Measurements from ENCODE around the gene MBD3L2.
"Not testable (repeated sequence)": the region's sequence is repeated elsewhere in the genome, so short reads cannot be mapped to it uniquely, and the experiment has no call there.

The MBD3L2 gene

DNA sequence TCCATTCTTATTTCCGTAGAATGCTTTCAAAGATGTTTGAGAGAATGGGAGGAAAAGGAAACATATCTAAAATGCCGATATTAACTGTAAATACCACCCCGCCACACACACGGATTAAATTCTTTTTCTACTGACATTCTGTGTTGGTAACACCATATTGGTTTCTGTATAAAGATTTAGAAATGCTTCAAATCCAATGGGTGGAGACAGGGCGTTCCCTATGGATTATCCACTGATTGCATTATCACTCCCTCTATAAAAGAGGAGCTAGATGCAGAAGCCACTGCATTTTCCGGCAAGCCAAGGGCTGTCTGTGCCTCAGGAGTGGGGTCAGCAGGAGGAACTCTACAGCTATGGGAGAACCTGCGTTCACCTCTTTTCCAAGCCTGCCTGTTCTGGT, at the start of gene MBD3L2:
Gene MBD3L2 (plus strand): TSS at position 301 of the 400 bp plus-strand sequence. CDS start 53 bp downstream, at position 354.
- DNase-seq (ENCODE audit: low read depth in 2 of 2), result not testable (repeated sequence)

DNA sequence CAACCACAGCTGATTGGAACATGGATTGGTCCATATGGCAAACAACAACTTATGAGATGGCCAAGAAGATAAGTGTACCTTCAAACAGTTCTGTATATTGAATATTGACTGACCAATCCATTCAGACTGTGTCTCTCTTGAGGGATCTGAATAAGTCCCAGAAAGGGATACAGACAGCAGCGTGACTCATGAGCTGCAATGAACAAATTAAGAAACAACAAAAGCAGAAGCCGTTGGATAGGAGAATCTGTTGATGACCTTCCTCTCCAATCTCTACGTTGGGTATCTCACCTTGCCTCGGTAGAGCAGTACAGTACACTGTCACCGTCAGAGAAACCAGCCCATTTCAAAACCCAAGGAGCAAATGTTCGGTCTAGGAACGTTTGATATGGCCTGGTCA, 49.2 kb upstream of the MBD3L2 start:
- no peak for DNase-seq (ENCODE audit: low read depth in 2 of 2)

DNA sequence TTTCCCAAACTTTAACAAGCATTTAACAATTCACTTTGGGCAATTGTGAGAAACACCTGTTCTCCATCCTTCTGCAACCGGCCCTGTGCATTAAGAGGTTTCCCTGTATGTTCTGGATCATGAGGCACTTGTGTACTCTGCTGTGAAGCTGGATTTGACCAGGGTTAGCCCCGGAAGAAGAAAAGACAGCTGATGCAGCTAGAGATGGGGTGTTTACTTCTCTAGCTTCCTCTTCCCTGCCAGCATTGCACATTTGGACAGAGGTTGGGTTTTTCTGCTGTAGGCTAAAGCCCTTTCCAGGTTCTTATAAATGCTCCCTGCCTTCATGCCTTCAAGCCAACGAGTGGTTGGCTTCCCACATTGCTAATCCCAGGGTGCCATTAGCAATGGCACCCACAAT, 48.8 kb upstream of the MBD3L2 start:
- no peak for DNase-seq (ENCODE audit: low read depth in 2 of 2)

DNA sequence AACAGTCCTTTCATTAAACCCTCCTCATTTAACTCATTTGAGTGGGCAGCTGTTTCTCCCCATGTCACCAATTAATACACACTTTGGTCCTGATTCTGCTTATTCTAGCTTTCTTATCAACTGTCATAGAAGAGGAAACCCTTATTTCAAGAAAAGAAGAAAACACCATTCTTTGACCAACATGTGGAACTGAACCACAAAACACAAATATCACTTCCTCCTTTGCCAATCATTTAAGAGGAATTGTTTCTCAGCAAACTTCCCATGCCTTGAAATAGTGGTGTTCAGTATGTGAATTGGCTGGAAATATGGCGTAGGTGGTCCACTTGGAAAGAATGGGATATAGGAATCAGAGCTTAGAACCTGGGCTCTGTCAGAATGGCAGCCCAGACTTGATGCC, 48.3 kb upstream of the MBD3L2 start:
- DNase-seq (ENCODE audit: low read depth in 2 of 2), result no peak

DNA sequence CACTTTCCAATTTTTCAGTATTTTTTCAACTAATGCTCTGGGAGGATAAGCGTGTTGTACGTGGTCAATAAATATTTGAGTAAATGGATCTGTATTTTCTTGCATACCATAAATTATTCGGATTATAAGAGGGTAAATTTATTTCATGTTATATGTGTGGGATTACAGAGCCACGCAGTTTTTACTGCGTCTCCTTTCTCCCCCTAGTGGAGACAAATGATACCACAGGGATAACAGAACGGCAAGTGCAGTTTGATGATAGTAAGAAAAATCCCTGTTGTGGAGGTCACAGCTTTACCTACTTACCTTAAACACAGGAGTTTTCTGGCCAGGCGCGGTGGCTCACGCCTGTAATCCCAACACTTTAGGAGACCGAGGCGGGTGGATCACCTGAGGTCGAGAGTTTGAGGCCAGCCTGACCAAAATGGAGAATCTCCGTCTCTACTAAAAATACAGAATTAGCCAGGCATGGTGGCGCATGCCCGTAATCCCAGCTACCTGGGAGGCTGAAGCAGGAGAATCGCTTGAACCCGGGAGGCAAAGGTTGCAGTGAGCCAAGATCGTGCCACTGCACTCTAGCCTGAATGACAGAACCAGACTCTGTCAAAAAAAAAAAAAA, 44.7 kb upstream of the MBD3L2 start:
- DNase-seq (ENCODE audit: low read depth in 2 of 2), result no peak

DNA sequence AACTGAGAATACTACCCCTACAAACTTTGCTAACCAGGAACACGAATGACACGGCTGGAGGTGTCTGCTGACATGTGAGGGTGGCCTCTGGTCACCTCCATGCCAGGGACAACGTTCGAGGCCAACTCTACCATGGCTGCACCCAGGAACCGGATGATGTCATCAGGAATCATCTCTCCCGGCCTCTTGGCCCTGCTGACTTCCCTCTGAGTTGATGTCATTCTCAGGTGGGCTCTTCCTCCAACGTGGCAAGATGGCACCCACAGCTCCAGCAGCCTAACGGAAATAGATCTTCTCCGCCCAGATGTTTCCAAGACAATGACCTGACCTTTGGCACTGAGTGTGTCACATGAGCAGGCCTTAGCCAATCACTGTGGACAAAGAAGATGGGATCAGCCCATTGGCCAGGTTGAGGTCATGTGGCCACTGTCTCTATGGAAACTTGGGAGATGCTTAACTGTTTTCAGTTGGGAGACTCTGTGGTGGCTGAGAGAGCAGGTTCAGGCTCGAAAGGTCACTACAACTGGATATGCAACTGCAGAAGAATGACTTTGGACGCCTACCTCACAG, 42.9 kb upstream of the MBD3L2 start:
- DNase-seq (ENCODE audit: low read depth in 2 of 2), result no peak

DNA sequence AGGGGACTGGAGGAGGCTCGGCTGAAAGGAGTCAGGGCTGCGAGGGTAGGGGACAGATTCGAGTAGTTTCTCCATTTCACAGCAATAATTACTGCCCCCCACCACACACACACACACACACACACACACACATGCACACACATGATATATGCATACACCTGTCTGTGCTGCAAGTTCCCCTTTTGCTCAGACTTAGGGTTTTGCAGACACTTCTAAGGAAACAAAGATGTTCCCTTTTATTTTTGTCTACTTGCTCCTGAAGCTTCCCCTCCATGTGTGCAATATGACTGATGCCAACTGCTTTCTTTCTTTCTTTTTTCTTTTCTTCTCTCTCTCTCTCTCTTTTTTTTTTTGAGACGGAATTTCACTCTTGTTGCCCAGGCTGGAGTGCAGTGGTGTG, 41.3 kb upstream of the MBD3L2 start:
- no peak for DNase-seq (ENCODE audit: low read depth in 2 of 2)

DNA sequence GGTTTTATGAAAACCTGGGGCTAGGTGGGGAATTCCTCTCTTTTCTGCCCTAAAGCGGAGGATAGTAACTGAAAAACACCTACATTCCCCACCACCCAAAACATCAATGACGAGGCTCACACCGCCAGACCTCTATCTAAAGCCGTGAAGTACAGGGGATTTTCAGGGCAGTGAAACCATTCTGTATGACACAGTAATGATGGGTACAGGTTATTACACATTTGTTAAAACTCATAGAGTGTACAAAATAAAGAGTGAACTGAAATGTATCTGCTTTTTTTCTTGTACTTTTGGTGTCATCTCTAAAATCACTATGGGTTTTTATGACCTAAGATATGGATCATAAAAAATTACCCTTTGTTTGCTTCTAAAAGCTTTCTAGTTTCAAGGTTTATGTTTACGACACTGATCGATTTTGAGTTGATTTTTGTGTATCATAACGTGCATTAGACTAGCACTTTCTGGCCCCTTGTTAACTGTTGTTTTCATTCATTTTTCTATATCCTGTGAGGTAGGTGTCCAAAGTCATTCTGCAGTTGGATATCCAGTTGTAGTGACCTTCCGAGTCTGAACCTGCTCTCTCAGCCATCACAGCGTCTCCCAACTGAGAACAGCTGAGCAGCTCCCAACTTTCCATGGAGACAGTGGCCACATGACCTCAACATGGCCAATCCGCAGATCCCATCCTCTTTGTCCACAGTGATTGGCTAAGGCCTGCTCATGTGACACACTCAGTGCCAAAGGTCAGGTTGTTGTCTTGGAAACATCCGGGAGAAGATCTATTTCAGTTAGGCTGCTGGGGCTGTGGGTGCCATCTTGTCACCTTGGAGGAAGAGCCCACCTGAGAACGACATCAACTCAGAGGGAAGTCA, 38.2 kb upstream of the MBD3L2 start:
- DNase-seq (ENCODE audit: low read depth in 2 of 2), result no peak

DNA sequence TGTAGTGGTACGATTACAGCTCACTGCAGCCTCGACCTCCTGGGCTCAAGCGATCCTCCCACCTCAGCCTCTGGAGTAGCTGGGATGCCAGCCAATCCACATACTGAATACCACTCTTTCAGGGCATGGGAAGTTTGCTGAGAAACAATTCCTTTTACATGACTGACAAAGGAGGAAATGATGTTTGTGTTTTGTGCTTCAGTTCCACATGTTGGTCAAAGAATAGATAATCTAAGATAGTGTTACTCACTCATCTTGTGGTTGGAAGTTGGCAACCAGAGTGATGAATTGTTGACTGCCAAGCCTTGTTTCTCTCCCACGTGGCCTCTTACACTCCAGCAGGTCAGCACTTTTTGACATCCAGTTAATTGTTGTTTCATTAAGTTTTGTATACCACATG, 35.4 kb upstream of the MBD3L2 start:
- DNase-seq (ENCODE audit: low read depth in 2 of 2), result no peak

DNA sequence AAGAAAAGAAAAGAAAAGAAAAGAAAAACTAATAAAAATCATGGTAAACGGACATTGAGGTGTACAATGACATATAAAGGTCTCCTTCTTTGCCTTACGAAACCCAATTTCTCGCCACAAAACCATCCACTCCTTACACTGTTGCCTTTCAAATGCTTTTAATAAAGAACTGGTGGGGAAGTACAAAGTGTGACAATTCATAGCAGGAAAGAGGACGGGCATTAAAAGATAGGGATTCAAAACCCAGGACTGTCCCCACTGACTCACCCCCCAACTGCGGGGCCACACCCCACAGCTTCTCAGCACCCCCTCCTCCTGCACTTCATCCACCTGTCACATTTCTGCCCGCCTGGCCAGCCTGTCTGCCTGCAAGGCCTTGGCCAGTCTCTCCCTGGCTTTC, 30.3 kb upstream of the MBD3L2 start:
- no peak for DNase-seq (ENCODE audit: low read depth in 2 of 2)

DNA sequence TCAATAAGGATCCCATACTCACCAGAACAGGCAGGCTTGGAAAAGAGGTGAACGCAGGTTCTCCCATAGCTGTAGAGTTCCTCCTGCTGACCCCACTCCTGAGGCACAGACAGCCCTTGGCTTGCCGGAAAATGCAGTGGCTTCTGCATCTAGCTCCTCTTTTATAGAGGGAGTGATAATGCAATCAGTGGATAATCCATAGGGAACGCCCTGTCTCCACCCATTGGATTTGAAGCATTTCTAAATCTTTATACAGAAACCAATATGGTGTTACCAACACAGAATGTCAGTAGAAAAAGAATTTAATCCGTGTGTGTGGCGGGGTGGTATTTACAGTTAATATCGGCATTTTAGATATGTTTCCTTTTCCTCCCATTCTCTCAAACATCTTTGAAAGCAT, 27.8 kb upstream of the MBD3L2 start, which contains the start of gene MBD3L2B:
Gene MBD3L2B (minus strand): TSS at position 101 of the 400 bp plus-strand sequence. CDS start 34 bp downstream, at position 67.
- not testable (repeated sequence) for DNase-seq (ENCODE audit: low read depth in 2 of 2)

DNA sequence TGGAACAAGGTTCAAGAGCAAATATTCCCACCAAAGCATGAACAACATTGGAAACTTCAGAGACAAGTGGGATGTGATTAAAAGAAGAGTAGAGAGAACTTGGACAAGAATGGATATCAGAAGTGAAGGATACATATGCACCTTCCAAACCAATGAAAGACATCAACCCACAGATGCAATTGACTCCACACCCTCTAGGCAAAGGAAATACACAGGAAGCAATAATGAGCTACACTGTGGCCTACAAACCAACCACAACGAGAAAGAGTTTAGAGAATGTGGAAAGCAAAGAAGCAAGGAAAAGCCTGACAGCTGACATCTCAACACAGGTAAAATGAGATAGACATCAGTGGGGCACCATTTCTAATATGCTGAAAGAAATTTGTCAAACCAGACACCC, 20.3 kb upstream of the MBD3L2 start:
- not testable (repeated sequence) for DNase-seq (ENCODE audit: low read depth in 2 of 2)

DNA sequence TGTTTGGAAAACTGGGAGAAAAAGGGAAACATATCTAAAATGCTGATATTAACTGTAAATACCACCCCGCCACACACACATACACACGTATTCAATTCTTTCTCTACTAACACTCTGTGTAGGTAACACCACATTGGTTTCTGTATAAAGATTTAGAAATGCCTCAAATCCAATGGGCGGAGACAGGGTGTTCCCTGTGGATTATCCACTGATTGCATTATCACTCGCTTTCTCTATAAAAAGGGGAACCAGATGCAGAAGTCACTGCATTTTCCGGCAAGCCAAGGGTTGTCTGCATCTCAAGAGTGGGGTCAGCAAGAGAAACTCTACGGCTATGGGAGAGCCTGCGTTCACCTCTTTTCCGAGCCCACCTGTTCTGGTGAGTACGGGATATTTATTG, 18.8 kb upstream of the MBD3L2 start, which contains the start of gene MBD3L5:
Gene MBD3L5 (plus strand): TSS at position 301 of the 400 bp plus-strand sequence. CDS start 34 bp downstream, at position 335.
- not testable (repeated sequence) for DNase-seq (ENCODE audit: low read depth in 2 of 2)

DNA sequence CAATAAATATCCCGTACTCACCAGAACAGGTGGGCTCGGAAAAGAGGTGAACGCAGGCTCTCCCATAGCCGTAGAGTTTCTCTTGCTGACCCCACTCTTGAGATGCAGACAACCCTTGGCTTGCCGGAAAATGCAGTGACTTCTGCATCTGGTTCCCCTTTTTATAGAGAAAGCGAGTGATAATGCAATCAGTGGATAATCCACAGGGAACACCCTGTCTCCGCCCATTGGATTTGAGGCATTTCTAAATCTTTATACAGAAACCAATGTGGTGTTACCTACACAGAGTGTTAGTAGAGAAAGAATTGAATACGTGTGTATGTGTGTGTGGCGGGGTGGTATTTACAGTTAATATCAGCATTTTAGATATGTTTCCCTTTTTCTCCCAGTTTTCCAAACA, 9.0 kb upstream of the MBD3L2 start, which contains the start of gene MBD3L4:
Gene MBD3L4 (minus strand): TSS at position 101 of the 400 bp plus-strand sequence. CDS start 35 bp downstream, at position 66.
- not testable (repeated sequence) for DNase-seq (ENCODE audit: low read depth in 2 of 2)

DNA sequence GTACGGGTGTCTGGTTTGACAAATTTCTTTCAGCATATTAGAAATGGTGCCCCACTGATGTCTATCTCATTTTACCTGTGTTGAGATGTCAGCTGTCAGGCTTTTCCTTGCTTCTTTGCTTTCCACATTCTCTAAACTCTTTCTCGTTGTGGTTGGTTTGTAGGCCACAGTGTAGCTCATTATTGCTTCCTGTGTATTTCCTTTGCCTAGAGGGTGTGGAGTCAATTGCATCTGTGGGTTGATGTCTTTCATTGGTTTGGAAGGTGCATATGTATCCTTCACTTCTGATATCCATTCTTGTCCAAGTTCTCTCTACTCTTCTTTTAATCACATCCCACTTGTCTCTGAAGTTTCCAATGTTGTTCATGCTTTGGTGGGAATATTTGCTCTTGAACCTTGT, 7.6 kb upstream of the MBD3L2 start:
- not testable (repeated sequence) for DNase-seq (ENCODE audit: low read depth in 2 of 2)

DNA sequence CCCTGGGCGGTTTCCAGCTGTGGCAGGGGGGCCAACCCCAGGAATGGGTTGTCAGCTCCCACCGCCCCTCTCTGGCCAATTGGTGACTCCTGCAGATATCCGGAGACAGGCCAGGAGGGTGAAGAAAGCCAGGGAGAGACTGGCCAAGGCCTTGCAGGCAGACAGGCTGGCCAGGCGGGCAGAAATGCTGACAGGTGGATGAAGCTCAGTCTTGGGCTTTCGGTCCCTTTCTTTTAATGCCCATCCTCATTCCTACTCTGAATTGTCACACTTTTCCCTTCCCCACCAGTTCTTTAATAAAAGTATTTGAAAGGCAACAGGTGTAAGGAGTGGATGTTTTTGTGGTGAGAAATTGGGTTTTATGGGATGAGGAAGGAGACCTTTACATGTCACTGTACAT, 2.3 kb downstream of the MBD3L2 start:
- DNase-seq (ENCODE audit: low read depth in 2 of 2), result not testable (repeated sequence)

DNA sequence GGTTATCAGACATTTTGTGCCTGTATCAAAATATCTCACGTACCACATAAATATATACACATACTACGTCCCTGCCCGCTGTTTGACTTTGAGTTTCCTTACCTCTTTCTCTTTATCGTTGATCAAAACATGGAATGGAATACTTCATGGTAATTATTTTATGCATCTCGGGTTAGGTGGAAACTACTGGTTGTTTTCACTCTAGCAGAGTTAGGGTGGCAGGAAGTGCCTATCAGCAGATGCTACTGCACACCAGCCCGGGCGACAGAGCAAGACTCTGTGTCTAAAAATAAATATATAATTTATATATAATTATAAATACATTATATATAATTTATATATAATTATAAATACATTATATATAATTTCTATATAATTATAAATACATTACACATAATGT, 3.8 kb downstream of the MBD3L2 start:
- DNase-seq (ENCODE audit: low read depth in 2 of 2), result not testable (repeated sequence)

DNA sequence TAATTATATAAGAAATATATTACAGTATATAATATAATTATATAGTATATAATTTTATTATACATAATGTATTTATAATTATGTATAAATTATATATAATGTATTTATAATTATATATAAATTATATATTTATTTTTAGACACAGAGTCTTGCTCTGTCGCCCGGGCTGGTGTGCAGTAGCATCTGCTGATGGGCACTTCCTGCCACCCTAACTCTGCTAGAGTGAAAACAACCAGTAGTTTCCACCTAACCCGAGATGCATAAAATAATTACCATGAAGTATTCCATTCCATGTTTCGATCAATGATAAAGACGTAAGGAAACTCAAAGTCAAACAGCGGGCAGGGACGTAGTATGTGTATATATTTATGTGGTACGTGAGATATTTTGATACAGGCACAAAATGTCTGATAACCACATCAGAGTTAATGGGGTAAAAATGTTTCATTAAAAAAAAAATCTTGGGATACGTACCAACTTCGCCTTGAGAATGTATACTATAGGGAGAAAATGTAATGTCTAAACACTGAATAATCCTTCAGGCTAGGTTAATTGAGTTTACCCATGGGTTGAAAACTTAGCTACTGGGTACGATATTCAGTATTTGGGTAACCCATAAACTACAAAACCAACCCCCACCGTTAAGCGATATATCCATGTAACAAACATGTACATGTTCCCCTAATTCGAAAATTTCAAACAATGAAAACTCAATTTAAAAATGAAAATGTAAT, 5.7 kb downstream of the MBD3L2 start:
- DNase-seq (ENCODE audit: low read depth in 2 of 2), result not testable (repeated sequence)

DNA sequence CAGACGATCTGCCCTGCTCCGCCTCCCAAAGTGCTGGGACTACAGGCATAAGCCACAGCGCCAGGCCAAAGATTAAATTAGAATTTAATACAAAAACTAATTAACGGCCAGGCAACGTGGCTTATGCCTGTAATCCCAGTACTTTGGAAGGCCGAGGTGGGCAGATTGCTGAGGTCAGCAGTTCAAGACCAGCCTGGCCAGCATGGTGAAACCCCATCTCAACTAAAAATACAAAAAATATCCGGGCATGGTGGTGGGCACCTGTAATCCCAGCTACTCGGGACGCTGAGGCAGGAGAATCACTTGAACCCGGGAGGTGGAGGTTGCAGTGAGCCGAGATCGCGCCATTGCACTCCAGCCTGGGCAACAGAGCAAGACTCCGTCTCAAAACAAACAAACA, 6.6 kb downstream of the MBD3L2 start:
- not testable (repeated sequence) for DNase-seq (ENCODE audit: low read depth in 2 of 2)

DNA sequence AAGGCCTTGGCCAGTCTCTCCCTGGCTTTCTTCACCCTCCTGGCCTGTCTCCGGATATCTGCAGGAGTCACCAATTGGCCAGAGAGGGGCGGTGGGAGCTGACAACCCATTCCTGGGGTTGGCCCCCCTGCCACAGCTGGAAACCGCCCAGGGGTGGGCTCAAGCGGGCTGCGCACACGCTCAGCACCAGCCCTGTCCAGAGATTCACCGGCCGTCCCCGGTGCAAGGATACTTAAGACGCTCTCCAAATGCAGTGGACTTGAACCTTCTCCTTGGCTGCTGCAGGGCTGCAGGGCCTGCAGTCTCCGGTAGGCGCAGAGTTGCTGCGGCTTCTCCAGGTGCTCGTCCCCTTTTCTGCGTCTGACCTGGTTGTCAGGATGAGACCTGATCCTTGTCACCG, 7.2 kb downstream of the MBD3L2 start:
- not testable (repeated sequence) for DNase-seq (ENCODE audit: low read depth in 2 of 2)

DNA sequence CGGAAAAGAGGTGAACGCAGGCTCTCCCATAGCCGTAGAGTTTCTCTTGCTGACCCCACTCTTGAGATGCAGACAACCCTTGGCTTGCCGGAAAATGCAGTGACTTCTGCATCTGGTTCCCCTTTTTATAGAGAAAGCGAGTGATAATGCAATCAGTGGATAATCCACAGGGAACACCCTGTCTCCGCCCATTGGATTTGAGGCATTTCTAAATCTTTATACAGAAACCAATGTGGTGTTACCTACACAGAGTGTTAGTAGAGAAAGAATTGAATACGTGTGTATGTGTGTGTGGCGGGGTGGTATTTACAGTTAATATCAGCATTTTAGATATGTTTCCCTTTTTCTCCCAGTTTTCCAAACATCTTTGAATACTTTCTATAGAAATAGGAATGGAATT, 9.5 kb downstream of the MBD3L2 start, which contains the start of gene MBD3L3:
Gene MBD3L3 (minus strand): TSS at position 101 of the 400 bp plus-strand sequence. CDS start 71 bp downstream, at position 30.
- DNase-seq (ENCODE audit: low read depth in 2 of 2), result not testable (repeated sequence)
